HEK293T (cell line): ENCODE results near the gene FLNA.

Experiments
- ARNT ChIP-seq: fragments of 450-650 bp; IDR thresholded peaks from 2 replicates; pipeline ENCODE4 v1.6.1; 2017; ENCODE audit warnings: mild to moderate bottlenecking
- CTBP1 ChIP-seq: fragments of 450-650 bp; IDR thresholded peaks from 2 replicates; pipeline ENCODE4 v1.6.1; 2016; ENCODE audit warnings: borderline replicate concordance
- ELF4 ChIP-seq: fragments of 450-650 bp; IDR thresholded peaks from 2 replicates; pipeline ENCODE4 v1.6.1; 2017; ENCODE audit warnings: antibody characterized with exemption
- FOXA1 ChIP-seq: fragments of 450-650 bp; IDR thresholded peaks from 2 replicates; pipeline ENCODE4 v1.6.1; 2016; ENCODE audit warnings: mild to moderate bottlenecking
- FOXK2 ChIP-seq: fragments of 450-650 bp; IDR thresholded peaks from 2 replicates; pipeline ENCODE4 v1.6.1; 2016; ENCODE audit warnings: mild to moderate bottlenecking
- LEF1 ChIP-seq: fragments of 450-650 bp; IDR thresholded peaks from 2 replicates; pipeline ENCODE4 v1.6.1; 2017; ENCODE audit warnings: mild to moderate bottlenecking, borderline replicate concordance
- SP1 ChIP-seq: fragments of 450-650 bp; IDR thresholded peaks from 2 replicates; pipeline ENCODE4 v1.6.1; 2017
- TARDBP ChIP-seq: fragments of 450-650 bp; IDR thresholded peaks from 2 replicates; pipeline ENCODE4 v1.6.1; 2016

DNA sequence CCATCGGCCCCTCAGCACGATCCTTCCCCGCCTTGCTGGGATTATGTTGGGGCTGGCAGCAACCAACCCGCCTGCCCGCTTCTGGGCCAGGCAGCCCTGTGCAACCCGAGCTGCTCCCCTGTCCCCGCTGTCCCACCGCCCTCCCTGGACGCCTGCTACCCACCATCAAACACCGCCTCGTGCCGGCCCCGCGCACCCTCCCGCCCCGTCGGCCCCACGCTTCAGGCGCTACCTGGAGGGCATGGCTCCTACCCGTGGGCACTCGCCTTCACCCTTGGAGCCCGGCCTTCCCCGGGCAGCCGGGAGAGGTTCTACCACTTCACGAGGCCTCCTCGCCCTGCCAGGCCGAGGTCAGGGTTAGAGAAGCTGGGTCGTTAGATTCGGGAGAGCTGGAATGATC, 41.9 kb downstream of the FLNA start:
- TF ChIP-seq CTBP1, result no peak
- no peak for TF ChIP-seq SP1
- TF ChIP-seq ELF4, result no peak
- TF ChIP-seq TARDBP, result no peak
- TF ChIP-seq LEF1, result no peak
- no peak for TF ChIP-seq ARNT
- TF ChIP-seq FOXA1, result no peak
- no peak for TF ChIP-seq FOXK2
